Uterus (tissue), 2 donors: ENCODE data around the gene FLOT1.

ENCODE experiments used
- POLR2A ChIP-seq, 2 donors: fragments of 450-650 bp; IDR thresholded peaks; one replicate each; pipeline ENCODE4 v1.6.1; 2016; ENCODE audit warnings: antibody characterized with exemption in 2 of 2, mild to moderate bottlenecking in 1 of 2, moderate library complexity in 1 of 2
- TF ChIP-seq, protein P1 (sequence below), 4 experiments: fragments of 200-600 bp in 2 of 4; fragments of 450-650 bp in 2 of 4; sonication (generic) in 2 of 4; IDR thresholded peaks; one replicate each; pipeline ENCODE4 v1.5.1; 2016 to 2019; ENCODE audit warnings: antibody characterized with exemption in 4 of 4, mild to moderate bottlenecking in 2 of 4, moderate library complexity in 1 of 4

DNA sequence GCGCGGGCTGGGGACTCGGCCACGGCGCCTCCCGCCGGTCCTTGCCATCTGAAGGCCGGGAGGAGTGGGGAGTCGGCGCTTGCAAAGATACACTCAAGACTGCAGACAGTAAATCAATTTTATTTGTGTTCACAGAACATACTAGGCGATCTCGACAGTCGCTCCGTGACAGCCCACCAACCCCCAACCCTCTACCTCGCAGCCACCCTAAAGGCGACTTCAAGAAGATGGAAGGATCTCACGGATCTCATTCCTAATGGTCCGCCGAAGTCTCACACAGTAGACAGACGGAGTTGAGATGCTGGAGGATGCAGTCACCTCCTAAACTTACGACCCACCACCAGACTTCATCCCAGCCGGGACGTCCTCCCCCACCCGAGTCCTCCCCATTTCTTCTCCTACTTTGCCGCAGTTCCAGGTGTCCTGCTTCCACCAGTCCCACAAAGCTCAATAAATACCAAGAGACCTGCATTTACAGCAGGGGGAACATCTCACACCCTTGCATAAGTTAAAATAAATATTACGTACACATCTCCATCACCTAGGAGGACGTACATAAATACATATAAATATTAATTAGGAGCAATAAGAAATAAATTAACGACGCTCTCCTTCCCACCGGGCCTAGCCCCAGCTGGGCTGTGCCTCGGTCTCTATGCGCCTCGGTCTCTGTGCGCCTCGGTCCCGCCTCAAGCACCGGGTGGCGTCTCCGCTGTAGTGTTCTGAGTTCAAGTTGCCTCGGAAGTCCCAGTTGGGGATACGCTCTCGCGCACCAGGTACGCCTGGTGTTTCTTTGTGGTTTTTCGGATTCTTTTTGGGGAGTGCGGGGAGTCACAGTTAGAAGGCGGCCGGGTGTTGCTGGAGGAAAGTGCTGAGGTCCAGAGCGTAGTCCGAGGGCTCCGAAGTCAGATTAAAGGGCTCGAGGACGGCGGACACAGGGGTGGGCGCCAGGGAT, 889 bp upstream of the FLOT1 start:
- TF ChIP-seq, protein P1, sequence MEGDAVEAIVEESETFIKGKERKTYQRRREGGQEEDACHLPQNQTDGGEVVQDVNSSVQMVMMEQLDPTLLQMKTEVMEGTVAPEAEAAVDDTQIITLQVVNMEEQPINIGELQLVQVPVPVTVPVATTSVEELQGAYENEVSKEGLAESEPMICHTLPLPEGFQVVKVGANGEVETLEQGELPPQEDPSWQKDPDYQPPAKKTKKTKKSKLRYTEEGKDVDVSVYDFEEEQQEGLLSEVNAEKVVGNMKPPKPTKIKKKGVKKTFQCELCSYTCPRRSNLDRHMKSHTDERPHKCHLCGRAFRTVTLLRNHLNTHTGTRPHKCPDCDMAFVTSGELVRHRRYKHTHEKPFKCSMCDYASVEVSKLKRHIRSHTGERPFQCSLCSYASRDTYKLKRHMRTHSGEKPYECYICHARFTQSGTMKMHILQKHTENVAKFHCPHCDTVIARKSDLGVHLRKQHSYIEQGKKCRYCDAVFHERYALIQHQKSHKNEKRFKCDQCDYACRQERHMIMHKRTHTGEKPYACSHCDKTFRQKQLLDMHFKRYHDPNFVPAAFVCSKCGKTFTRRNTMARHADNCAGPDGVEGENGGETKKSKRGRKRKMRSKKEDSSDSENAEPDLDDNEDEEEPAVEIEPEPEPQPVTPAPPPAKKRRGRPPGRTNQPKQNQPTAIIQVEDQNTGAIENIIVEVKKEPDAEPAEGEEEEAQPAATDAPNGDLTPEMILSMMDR (IDR thresholded peaks at IDR 0.05), result no peak
- no peak for TF ChIP-seq POLR2A (IDR thresholded peaks at IDR 0.05)
